Measurements from ENCODE around the gene RNF215. TPM values are rescaled to one million over a fixed set of nuclear protein-coding genes. Genes with fewer than 3 reads are reported as not detected.

Gene RNF215
- total RNA-seq, 1 donor from 2014 or later, result 24.5 TPM

GRCh38 chr22:30381264-30381663 lies 5.9 kb downstream of the RNF215 start:
- no peak overlapping the region for H3K4me3 Mint-ChIP-seq (ENCODE audit: unreplicated experiment)
- no peak for DNase-seq (ENCODE audit: low read depth)
- Histone ChIP-seq H3K4me2 (ENCODE audit: low read length) (no peak overlapping the region), H3K79me2 (ENCODE audit: insufficient read depth, low read length) (peaks cover 6% of the 10 kb centered on the region), H3K4me1 (ENCODE audit: insufficient read depth, low read length) (peaks cover 4% of the 10 kb centered on the region), H3K27me3 (ENCODE audit: insufficient read depth, low read length) (no peaks in the 10 kb centered on the region), H3K4me3 (ENCODE audit: insufficient read depth, low read depth, low read length) (no peak overlapping the region), H3K27ac (ENCODE audit: low read depth, low read length) (no peak overlapping the region), H3K36me3 (ENCODE audit: insufficient read depth, low read length) (peaks cover 7% of the 10 kb centered on the region), H3K9me3 (ENCODE audit: insufficient read depth, low read depth, low read length) (no peaks in the 10 kb centered on the region), H3K9ac (ENCODE audit: low read length) (no peak overlapping the region), H4K20me1 (ENCODE audit: insufficient read depth, low read length) (peaks cover 19% of the 10 kb centered on the region), H2AFZ (ENCODE audit: low read depth, low read length) (no peak overlapping the region)
- H3K4me1 Mint-ChIP-seq (ENCODE audit: low read depth, unreplicated experiment), result peaks cover 4% of the 10 kb centered on the region
- no peak for TF ChIP-seq EZH2 (IDR thresholded peaks at IDR 0.05; ENCODE audit: insufficient read depth, low read length)
- TF ChIP-seq, protein P1, sequence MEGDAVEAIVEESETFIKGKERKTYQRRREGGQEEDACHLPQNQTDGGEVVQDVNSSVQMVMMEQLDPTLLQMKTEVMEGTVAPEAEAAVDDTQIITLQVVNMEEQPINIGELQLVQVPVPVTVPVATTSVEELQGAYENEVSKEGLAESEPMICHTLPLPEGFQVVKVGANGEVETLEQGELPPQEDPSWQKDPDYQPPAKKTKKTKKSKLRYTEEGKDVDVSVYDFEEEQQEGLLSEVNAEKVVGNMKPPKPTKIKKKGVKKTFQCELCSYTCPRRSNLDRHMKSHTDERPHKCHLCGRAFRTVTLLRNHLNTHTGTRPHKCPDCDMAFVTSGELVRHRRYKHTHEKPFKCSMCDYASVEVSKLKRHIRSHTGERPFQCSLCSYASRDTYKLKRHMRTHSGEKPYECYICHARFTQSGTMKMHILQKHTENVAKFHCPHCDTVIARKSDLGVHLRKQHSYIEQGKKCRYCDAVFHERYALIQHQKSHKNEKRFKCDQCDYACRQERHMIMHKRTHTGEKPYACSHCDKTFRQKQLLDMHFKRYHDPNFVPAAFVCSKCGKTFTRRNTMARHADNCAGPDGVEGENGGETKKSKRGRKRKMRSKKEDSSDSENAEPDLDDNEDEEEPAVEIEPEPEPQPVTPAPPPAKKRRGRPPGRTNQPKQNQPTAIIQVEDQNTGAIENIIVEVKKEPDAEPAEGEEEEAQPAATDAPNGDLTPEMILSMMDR (IDR thresholded peaks at IDR 0.05; ENCODE audit: insufficient read depth, low read depth, low read length), result no peak
- no peak overlapping the region for H3K27ac Mint-ChIP-seq (ENCODE audit: unreplicated experiment)
- H3K36me3 Mint-ChIP-seq (ENCODE audit: low read depth, unreplicated experiment), result peaks cover 21% of the 10 kb centered on the region
- no peak for FAIRE-seq
- no peaks in the 10 kb centered on the region for H3K27me3 Mint-ChIP-seq (ENCODE audit: low read depth, unreplicated experiment)
- no peaks in the 10 kb centered on the region for H3K9me3 Mint-ChIP-seq (ENCODE audit: unreplicated experiment)

GRCh38 chr22:30380011-30380410 lies 7.2 kb downstream of the RNF215 start:
- no peak overlapping the region for H3K4me2 ChIP-seq (ENCODE audit: low read length)
- H3K36me3 Mint-ChIP-seq (ENCODE audit: low read depth, unreplicated experiment), result peaks cover 22% of the 10 kb centered on the region
- H3K9me3 Mint-ChIP-seq (ENCODE audit: unreplicated experiment), result no peaks in the 10 kb centered on the region
- H3K9ac ChIP-seq (ENCODE audit: low read length), result no peak overlapping the region
- FAIRE-seq (no peak), DNase-seq (ENCODE audit: low read depth) (no peak)
- H2AFZ ChIP-seq (ENCODE audit: low read depth, low read length), result no peak overlapping the region
- peaks cover 7% of the 10 kb centered on the region for H3K36me3 ChIP-seq (ENCODE audit: insufficient read depth, low read length)
- H3K4me1 Mint-ChIP-seq (ENCODE audit: low read depth, unreplicated experiment), result no peaks in the 10 kb centered on the region
- H3K27me3 Mint-ChIP-seq (ENCODE audit: low read depth, unreplicated experiment), result no peaks in the 10 kb centered on the region
- H3K27me3 ChIP-seq (ENCODE audit: insufficient read depth, low read length), result no peaks in the 10 kb centered on the region
- peaks cover 23% of the 10 kb centered on the region for H4K20me1 ChIP-seq (ENCODE audit: insufficient read depth, low read length)
- H3K4me3 Mint-ChIP-seq (ENCODE audit: unreplicated experiment), result no peak overlapping the region
- no peaks in the 10 kb centered on the region for H3K4me1 ChIP-seq (ENCODE audit: insufficient read depth, low read length)
- TF ChIP-seq, protein P1 (IDR thresholded peaks at IDR 0.05; ENCODE audit: insufficient read depth, low read depth, low read length), result no peak
- TF ChIP-seq EZH2 (IDR thresholded peaks at IDR 0.05; ENCODE audit: insufficient read depth, low read length), result no peak
- no peak overlapping the region for H3K4me3 ChIP-seq (ENCODE audit: insufficient read depth, low read depth, low read length)
- no peak overlapping the region for H3K27ac ChIP-seq (ENCODE audit: low read depth, low read length)
- no peaks in the 10 kb centered on the region for H3K79me2 ChIP-seq (ENCODE audit: insufficient read depth, low read length)
- H3K9me3 ChIP-seq (ENCODE audit: insufficient read depth, low read depth, low read length), result no peaks in the 10 kb centered on the region
- no peak overlapping the region for H3K27ac Mint-ChIP-seq (ENCODE audit: unreplicated experiment)

GRCh38 chr22:30375312-30375849 lies 11.8 kb downstream of the RNF215 start:
- FAIRE-seq, result no peak
- H3K36me3 Mint-ChIP-seq (ENCODE audit: low read depth, unreplicated experiment), result peaks cover 12% of the 10 kb centered on the region

More at GRCh38 chr22:30375312-30375849, 11.8 kb downstream of the RNF215 start:
- no peak for TF ChIP-seq EZH2 (IDR thresholded peaks at IDR 0.05; ENCODE audit: insufficient read depth, low read length)
- TF ChIP-seq, protein P1 (IDR thresholded peaks at IDR 0.05; ENCODE audit: insufficient read depth, low read depth, low read length), result no peak
- no peaks in the 10 kb centered on the region for H3K9me3 ChIP-seq (ENCODE audit: insufficient read depth, low read depth, low read length)
- no peak overlapping the region for H3K4me3 ChIP-seq (ENCODE audit: insufficient read depth, low read depth, low read length)
- no peaks in the 10 kb centered on the region for H3K79me2 ChIP-seq (ENCODE audit: insufficient read depth, low read length)
- Mint-ChIP-seq H3K4me3 (ENCODE audit: unreplicated experiment) (no peak overlapping the region), H3K4me1 (ENCODE audit: low read depth, unreplicated experiment) (no peaks in the 10 kb centered on the region), H3K27ac (ENCODE audit: unreplicated experiment) (no peak overlapping the region), H3K27me3 (ENCODE audit: low read depth, unreplicated experiment) (no peaks in the 10 kb centered on the region), H3K9me3 (ENCODE audit: unreplicated experiment) (no peaks in the 10 kb centered on the region)
- peaks cover 4% of the 10 kb centered on the region for H3K36me3 ChIP-seq (ENCODE audit: insufficient read depth, low read length)
- H2AFZ ChIP-seq (ENCODE audit: low read depth, low read length), result no peak overlapping the region
- H3K27ac ChIP-seq (ENCODE audit: low read depth, low read length), result no peak overlapping the region
- no peak overlapping the region for H3K9ac ChIP-seq (ENCODE audit: low read length)
- H4K20me1 ChIP-seq (ENCODE audit: insufficient read depth, low read length), result peaks cover 15% of the 10 kb centered on the region
- no peak overlapping the region for H3K4me2 ChIP-seq (ENCODE audit: low read length)
- DNase-seq (ENCODE audit: low read depth), result no peak
- no peaks in the 10 kb centered on the region for H3K27me3 ChIP-seq (ENCODE audit: insufficient read depth, low read length)
- no peaks in the 10 kb centered on the region for H3K4me1 ChIP-seq (ENCODE audit: insufficient read depth, low read length)
